NCI-H1105 treated with DMSO at 0.1 percent for 48 hours (cell line): Measurements from ENCODE around the gene FBXL14.
"Not testable (repeated sequence)": the region's sequence is repeated elsewhere in the genome, so short reads cannot be mapped to it uniquely, and the experiment has no call there.

Experiments used
- DNase-seq: peaks from one replicate; lab custom pipeline; 2025; lab: John Stamatoyannopoulos, UW

Gene FBXL14

GRCh38 chr12:1572731-1573130 is 21.6 kb downstream of the FBXL14 start:
- DNase-seq = no peak

GRCh38 chr12:1567852-1568251 is 26.5 kb downstream of the FBXL14 start:
- DNase-seq = no peak

GRCh38 chr12:1566449-1567135 is 27.8 kb downstream of the FBXL14 start:
- no peak for DNase-seq

GRCh38 chr12:1565172-1565571 is 29.2 kb downstream of the FBXL14 start:
- DNase-seq = no peak

- DNase-seq = no peak
These were observed 30.3 kb downstream of the FBXL14 start for GRCh38 chr12:1564067-1564466.

- no peak for DNase-seq
These were observed 31.5 kb downstream of the FBXL14 start for GRCh38 chr12:1562813-1563407.

GRCh38 chr12:1560704-1561103 is 33.7 kb downstream of the FBXL14 start:
- DNase-seq = no peak

- DNase-seq = peak; percentile 79
These were observed 34.7 kb downstream of the FBXL14 start for GRCh38 chr12:1559676-1560091.

GRCh38 chr12:1558108-1558507 is 36.3 kb downstream of the FBXL14 start:
- DNase-seq = not testable (repeated sequence)

GRCh38 chr12:1553987-1554982 is 40.1 kb downstream of the FBXL14 start:
- DNase-seq = no peak

GRCh38 chr12:1553536-1553935 is 40.8 kb downstream of the FBXL14 start:
- DNase-seq = no peak

- DNase-seq = no peak
These were observed 41.4 kb downstream of the FBXL14 start for GRCh38 chr12:1552911-1553491.

GRCh38 chr12:1552171-1552570 is 42.2 kb downstream of the FBXL14 start:
- DNase-seq = no peak

- no peak for DNase-seq
These were observed 42.9 kb downstream of the FBXL14 start for GRCh38 chr12:1551496-1551895.

- no peak for DNase-seq
These were observed 47.3 kb downstream of the FBXL14 start for GRCh38 chr12:1546931-1547640.

GRCh38 chr12:1544996-1545700 is 49.2 kb downstream of the FBXL14 start:
- no peak for DNase-seq

- no peak for DNase-seq
These were observed 51.8 kb downstream of the FBXL14 start for GRCh38 chr12:1542599-1542998.

- no peak for DNase-seq
These were observed 53.7 kb downstream of the FBXL14 start for GRCh38 chr12:1540690-1541089.

- DNase-seq = no peak
These were observed 55.2 kb downstream of the FBXL14 start for GRCh38 chr12:1539135-1539534.

GRCh38 chr12:1536817-1537216 is 57.6 kb downstream of the FBXL14 start:
- no peak for DNase-seq

GRCh38 chr12:1534748-1535147 is 59.6 kb downstream of the FBXL14 start:
- DNase-seq = no peak
